H9 (cell line): Measurements from ENCODE around the gene SCAF1. TPM values are rescaled to one million over a fixed set of nuclear protein-coding genes. Genes with fewer than 3 reads are reported as not detected.

Source experiments
- DNase-seq: peaks from one replicate; pipeline ENCODE4 v3.0.0-alpha.2; 2017
- H2AFZ ChIP-seq: one replicate; pipeline ENCODE4 v1.6.1; 2013; ENCODE audit warnings: mild to moderate bottlenecking, low read length, control low read depth, moderate library complexity
- H2AK5ac ChIP-seq: 2 replicates; pipeline ENCODE4 v1.6.1; 2013; ENCODE audit warnings: low read length, control low read depth, mixed read lengths; ENCODE audit not compliant: insufficient read length
- H2BK120ac ChIP-seq: one replicate; pipeline ENCODE4 v1.6.1; 2013; ENCODE audit warnings: low read depth, mild to moderate bottlenecking, low read length, control low read depth, inconsistent platforms; ENCODE audit not compliant: poor library complexity, severe bottlenecking
- H2BK12ac ChIP-seq: 2 replicates; pipeline ENCODE4 v1.6.1; 2013; ENCODE audit warnings: low read length, control low read depth, mixed read lengths, low read depth; ENCODE audit not compliant: insufficient read length
- H2BK15ac ChIP-seq: 2 replicates; pipeline ENCODE4 v1.6.1; 2013; ENCODE audit warnings: low read depth, low read length, control low read depth
- H2BK20ac ChIP-seq: one replicate; pipeline ENCODE4 v1.6.1; 2013; ENCODE audit warnings: low read depth, mild to moderate bottlenecking, low read length, control low read depth, inconsistent platforms; ENCODE audit not compliant: poor library complexity, severe bottlenecking
- H2BK5ac ChIP-seq: 2 replicates; pipeline ENCODE4 v1.6.1; 2013; ENCODE audit warnings: low read length, control low read depth, mixed read lengths; ENCODE audit not compliant: insufficient read length
- H3K14ac ChIP-seq: 2 replicates; pipeline ENCODE4 v1.6.1; 2013; ENCODE audit warnings: low read length, control low read depth; ENCODE audit not compliant: insufficient read depth
- H3K18ac ChIP-seq: 2 replicates; pipeline ENCODE4 v1.6.1; 2013; ENCODE audit warnings: low read depth, mild to moderate bottlenecking, mixed read lengths, low read length, control low read depth; ENCODE audit not compliant: insufficient read length
- H3K23ac ChIP-seq: 2 replicates; pipeline ENCODE4 v1.6.1; 2013; ENCODE audit warnings: low read length, control low read depth, mixed read lengths, low read depth; ENCODE audit not compliant: insufficient read length
- H3K23me2 ChIP-seq: 2 replicates; pipeline ENCODE4 v1.6.1; 2013; ENCODE audit warnings: low read depth, mild to moderate bottlenecking, mixed read lengths, low read length, control low read depth; ENCODE audit not compliant: insufficient read length, poor library complexity, severe bottlenecking
- H3K27ac ChIP-seq: 2 replicates; pipeline ENCODE4 v1.5.1; 2013; ENCODE audit warnings: low read length, control low read depth, mixed read lengths, low read depth; ENCODE audit not compliant: insufficient read length
- H3K27me3 ChIP-seq: 2 replicates; pipeline ENCODE4 v1.6.1; 2013; ENCODE audit warnings: low read length, control low read depth, inconsistent platforms; ENCODE audit not compliant: insufficient read depth
- H3K4ac ChIP-seq: 2 replicates; pipeline ENCODE4 v1.6.1; 2013; ENCODE audit warnings: low read depth, mild to moderate bottlenecking, control low read depth, inconsistent platforms, low read length, moderate library complexity
- H3K4me1 ChIP-seq: 2 replicates; pipeline ENCODE4 v1.6.1; 2013; ENCODE audit warnings: low read length, control low read depth, inconsistent platforms; ENCODE audit not compliant: insufficient read depth
- H3K4me2 ChIP-seq: 2 replicates; pipeline ENCODE4 v1.6.1; 2013; ENCODE audit warnings: low read length, control low read depth, mixed read lengths; ENCODE audit not compliant: insufficient read length, insufficient read depth
- H3K56ac ChIP-seq: 2 replicates; pipeline ENCODE4 v1.6.1; 2013; ENCODE audit warnings: low read depth, mild to moderate bottlenecking, mixed read lengths, low read length, control low read depth; ENCODE audit not compliant: insufficient read length
- H3K79me1 ChIP-seq: 2 replicates; pipeline ENCODE4 v1.6.1; 2013; ENCODE audit warnings: low read depth, mild to moderate bottlenecking, moderate library complexity, low read length, control low read depth, inconsistent platforms; ENCODE audit not compliant: insufficient read depth, poor library complexity, severe bottlenecking
- H3K79me2 ChIP-seq: 2 replicates; pipeline ENCODE4 v1.6.1; 2013; ENCODE audit warnings: low read length, control low read depth, inconsistent platforms; ENCODE audit not compliant: insufficient read depth
- H3K9ac ChIP-seq: 2 replicates; pipeline ENCODE4 v1.6.1; 2013; ENCODE audit warnings: low read length, control low read depth, mixed read lengths; ENCODE audit not compliant: insufficient read length; ENCODE audit errors: extremely low read depth
- H3K9me3 ChIP-seq: one replicate; pipeline ENCODE4 v1.6.1; 2013; ENCODE audit warnings: low read depth, low read length, inconsistent platforms; ENCODE audit not compliant: control insufficient read depth
- H3T11ph ChIP-seq: one replicate; pipeline ENCODE4 v1.6.1; 2013; ENCODE audit warnings: mild to moderate bottlenecking, low read length, control low read depth, inconsistent platforms
- H4K20me1 ChIP-seq: one replicate; pipeline ENCODE4 v1.6.1; 2013; ENCODE audit not compliant: control insufficient read depth, insufficient read length, insufficient read depth
- H4K5ac ChIP-seq: 2 replicates; pipeline ENCODE4 v1.6.1; 2013; ENCODE audit warnings: low read depth, mild to moderate bottlenecking, mixed read lengths, low read length, control low read depth; ENCODE audit not compliant: insufficient read length
- H4K8ac ChIP-seq: replicated peaks from 2 replicates; pipeline ENCODE4 v1.6.1; 2013; ENCODE audit warnings: low read length, control low read depth, mixed read lengths, low read depth; ENCODE audit not compliant: insufficient read length
- H4K91ac ChIP-seq: 2 replicates; pipeline ENCODE4 v1.6.1; 2013; ENCODE audit warnings: low read depth, mild to moderate bottlenecking, moderate library complexity, mixed read lengths, low read length, control low read depth; ENCODE audit not compliant: insufficient read length
- H3K27ac Mint-ChIP-seq, 3 experiments: 2 replicates in 2 of 3; 3 replicates in 1 of 3; pipeline ENCODE4 v1.8.0; 2020 to 2021; ENCODE audit warnings: mixed read lengths in 3 of 3, mild to moderate bottlenecking in 1 of 3, moderate library complexity in 1 of 3
- H3K27me3 Mint-ChIP-seq: 2 replicates; pipeline ENCODE4 v1.8.0; 2021; ENCODE audit warnings: low read depth, mild to moderate bottlenecking, moderate library complexity, mixed read lengths
- H3K36me3 Mint-ChIP-seq, 3 experiments: 2 replicates in 2 of 3; 3 replicates in 1 of 3; pipeline ENCODE4 v1.8.0; 2020 to 2021; ENCODE audit warnings: low read depth in 3 of 3, mixed read lengths in 3 of 3; ENCODE audit not compliant: insufficient read depth in 1 of 3
- H3K4me1 Mint-ChIP-seq, 2 experiments: 2 replicates each; pipeline ENCODE4 v1.8.0; 2020; ENCODE audit warnings: mixed read lengths in 2 of 2
- H3K4me3 Mint-ChIP-seq, 2 experiments: 2 replicates in 1 of 2; 3 replicates in 1 of 2; pipeline ENCODE4 v1.8.0; 2020 to 2021; ENCODE audit warnings: mild to moderate bottlenecking in 2 of 2, mixed read lengths in 2 of 2, moderate library complexity in 1 of 2
- H3K9me3 Mint-ChIP-seq, 2 experiments: 2 replicates in 1 of 2; 3 replicates in 1 of 2; pipeline ENCODE4 v1.8.0; 2020; ENCODE audit warnings: mild to moderate bottlenecking in 2 of 2, mixed read lengths in 2 of 2, moderate library complexity in 1 of 2
- WGBS: extraction: QIAGEN DNeasy Blood & Tissue Kit; methylation state at CpG from one replicate; pipeline ENCODE4 v1.1.7; 2013; ENCODE audit warnings: missing lambda C conversion rate, low lambda C conversion rate, mixed read lengths; ENCODE audit not compliant: insufficient read length; ENCODE audit errors: extremely low coverage; 5-methylcytosine and 5-hydroxymethylcytosine counted together
- total RNA-seq: library from RNA; stranded (reverse); gene quantifications from 2 replicates; pipeline ENCODE4 v1.2.1, GENCODE V29; 2021
- TF ChIP-seq, protein P1 (sequence below): fragments of 200-600 bp; sonication (generic); conservative IDR thresholded peaks from 3 replicates; pipeline ENCODE4 v1.8.0; 2021; ENCODE audit warnings: antibody characterized with exemption, mild to moderate bottlenecking

SCAF1 gene
- total RNA-seq, 1 experiment from 2014 or later: 85.3 TPM

DNA sequence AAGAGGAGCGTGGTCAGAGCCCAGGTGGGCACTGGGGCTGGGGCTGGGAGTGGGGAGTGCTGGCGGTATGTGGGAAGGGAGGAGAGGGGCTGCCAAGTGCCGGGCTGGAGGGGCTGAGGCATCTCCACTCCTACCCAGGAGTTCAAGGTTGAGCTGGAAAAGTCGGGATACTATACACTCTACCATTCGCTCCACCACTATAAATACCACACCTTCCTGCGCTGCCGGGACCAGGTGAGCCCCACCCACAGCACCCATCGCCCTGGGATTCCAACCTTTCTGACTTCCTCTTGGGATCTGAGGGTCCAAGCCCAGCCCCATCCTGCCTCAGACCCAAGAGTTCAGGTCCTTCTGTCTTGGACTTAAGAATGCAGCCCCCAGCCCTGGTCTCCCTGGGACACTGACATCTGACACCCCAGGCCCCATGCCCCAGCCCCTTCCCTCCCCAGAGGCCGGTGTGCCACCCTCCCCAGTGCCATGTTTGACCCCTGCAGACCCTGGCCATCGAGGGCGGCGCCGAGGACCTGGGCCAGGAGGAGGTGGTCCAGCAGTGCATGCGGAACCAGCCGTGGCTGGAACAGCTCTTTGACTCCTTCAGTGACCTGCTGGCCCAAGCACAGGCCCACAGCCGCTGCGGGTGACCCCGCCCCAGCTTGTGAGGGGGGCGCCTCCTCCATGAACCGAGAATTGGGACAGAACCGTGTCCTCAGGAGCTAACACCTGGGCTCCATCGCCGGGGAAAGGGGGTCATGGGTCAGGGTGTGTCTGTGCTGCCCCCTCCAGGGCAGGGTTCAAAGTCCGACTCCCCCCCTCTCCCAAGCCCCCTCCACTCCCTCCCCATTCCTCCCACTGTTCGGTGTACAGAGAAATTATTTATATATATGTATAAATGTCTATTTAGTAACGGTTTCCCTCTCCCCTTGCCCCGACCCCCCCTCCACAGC, 16.8 kb upstream of the SCAF1 start:
- H2BK20ac ChIP-seq: no peak overlapping the region
- no peak overlapping the region for H3T11ph ChIP-seq
- no peak overlapping the region for H3K9ac ChIP-seq
- H4K20me1 ChIP-seq: no peaks in the 10 kb centered on the region
- H2BK12ac ChIP-seq: no peak overlapping the region
- no peak overlapping the region for H3K4ac ChIP-seq
- H2BK120ac ChIP-seq: no peak overlapping the region
- H3K4me1 ChIP-seq: no peaks in the 10 kb centered on the region
- H3K27ac ChIP-seq: no peak overlapping the region
- no peak overlapping the region for H2BK15ac ChIP-seq
- no peak overlapping the region for H3K14ac ChIP-seq
- no peak overlapping the region for H3K4me2 ChIP-seq
- no peaks in the 10 kb centered on the region; the same call in 1 of the 2 replicates for H3K27me3 Mint-ChIP-seq
- TF ChIP-seq, protein P1, sequence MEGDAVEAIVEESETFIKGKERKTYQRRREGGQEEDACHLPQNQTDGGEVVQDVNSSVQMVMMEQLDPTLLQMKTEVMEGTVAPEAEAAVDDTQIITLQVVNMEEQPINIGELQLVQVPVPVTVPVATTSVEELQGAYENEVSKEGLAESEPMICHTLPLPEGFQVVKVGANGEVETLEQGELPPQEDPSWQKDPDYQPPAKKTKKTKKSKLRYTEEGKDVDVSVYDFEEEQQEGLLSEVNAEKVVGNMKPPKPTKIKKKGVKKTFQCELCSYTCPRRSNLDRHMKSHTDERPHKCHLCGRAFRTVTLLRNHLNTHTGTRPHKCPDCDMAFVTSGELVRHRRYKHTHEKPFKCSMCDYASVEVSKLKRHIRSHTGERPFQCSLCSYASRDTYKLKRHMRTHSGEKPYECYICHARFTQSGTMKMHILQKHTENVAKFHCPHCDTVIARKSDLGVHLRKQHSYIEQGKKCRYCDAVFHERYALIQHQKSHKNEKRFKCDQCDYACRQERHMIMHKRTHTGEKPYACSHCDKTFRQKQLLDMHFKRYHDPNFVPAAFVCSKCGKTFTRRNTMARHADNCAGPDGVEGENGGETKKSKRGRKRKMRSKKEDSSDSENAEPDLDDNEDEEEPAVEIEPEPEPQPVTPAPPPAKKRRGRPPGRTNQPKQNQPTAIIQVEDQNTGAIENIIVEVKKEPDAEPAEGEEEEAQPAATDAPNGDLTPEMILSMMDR: no peak
- H3K79me2 ChIP-seq: no peaks in the 10 kb centered on the region
- no peak for DNase-seq
- H3K4me1 Mint-ChIP-seq: no peaks in the 10 kb centered on the region
- H3K79me1 ChIP-seq: no peaks in the 10 kb centered on the region
- no peak overlapping the region for H3K18ac ChIP-seq
- no peaks in the 10 kb centered on the region for H3K9me3 ChIP-seq
- H2BK5ac ChIP-seq: no peak overlapping the region
- no peak overlapping the region for H4K8ac ChIP-seq
- H4K5ac ChIP-seq: no peak overlapping the region
- H3K4me3 Mint-ChIP-seq: no peak overlapping the region
- H3K27me3 ChIP-seq: no peaks in the 10 kb centered on the region
- no peak overlapping the region for H4K91ac ChIP-seq
- peaks cover 29 to 59% (median 58%) of the 10 kb centered on the region in 3 experiments for H3K36me3 Mint-ChIP-seq
- no peak overlapping the region for H2AFZ ChIP-seq
- H3K9me3 Mint-ChIP-seq: no peaks in the 10 kb centered on the region
- no peak overlapping the region for H2AK5ac ChIP-seq
- no CpG with 5 or more reads among the region's 27 CpGs for WGBS
- H3K56ac ChIP-seq: no peak overlapping the region
- no peak overlapping the region for H3K23ac ChIP-seq
- no peaks in the 10 kb centered on the region for H3K23me2 ChIP-seq
- H3K27ac Mint-ChIP-seq: no peak overlapping the region
